Measurements from ENCODE around the gene SLC7A8.

GRCh38 chr14:23129759-23130316, 53.6 kb downstream of the SLC7A8 start:
- TF ChIP-seq CTCF (optimal IDR thresholded peaks at IDR 0.05 in 1 of 3, IDR thresholded peaks at IDR 0.05 in 1 of 3, conservative IDR thresholded peaks at IDR 0.05 in 1 of 3; ENCODE audit: extremely low read depth in 1 of 3, insufficient read depth in 2 of 3, low read length in 3 of 3) (no peak), EZH2 (IDR thresholded peaks at IDR 0.05; ENCODE audit: low read length) (no peak)

Measured in keratinocyte (primary cell).